GM18519 (cell line): Measurements from ENCODE around the gene ZNF682.
A peak's percentile ranks its signal among the peaks of the same experiment; 100 is the strongest.
"Not testable (repeated sequence)": the region's sequence is repeated elsewhere in the genome, so short reads cannot be mapped to it uniquely, and the experiment has no call there.

ENCODE experiments used
- ATAC-seq: cut with Tn5 transposase; IDR thresholded peaks from one replicate; pipeline ENCODE4 v1.9.1; 2021; ENCODE audit warnings: mild to moderate bottlenecking, moderate library complexity; ENCODE audit not compliant: unreplicated experiment, low FRiP score

Gene ZNF682

DNA sequence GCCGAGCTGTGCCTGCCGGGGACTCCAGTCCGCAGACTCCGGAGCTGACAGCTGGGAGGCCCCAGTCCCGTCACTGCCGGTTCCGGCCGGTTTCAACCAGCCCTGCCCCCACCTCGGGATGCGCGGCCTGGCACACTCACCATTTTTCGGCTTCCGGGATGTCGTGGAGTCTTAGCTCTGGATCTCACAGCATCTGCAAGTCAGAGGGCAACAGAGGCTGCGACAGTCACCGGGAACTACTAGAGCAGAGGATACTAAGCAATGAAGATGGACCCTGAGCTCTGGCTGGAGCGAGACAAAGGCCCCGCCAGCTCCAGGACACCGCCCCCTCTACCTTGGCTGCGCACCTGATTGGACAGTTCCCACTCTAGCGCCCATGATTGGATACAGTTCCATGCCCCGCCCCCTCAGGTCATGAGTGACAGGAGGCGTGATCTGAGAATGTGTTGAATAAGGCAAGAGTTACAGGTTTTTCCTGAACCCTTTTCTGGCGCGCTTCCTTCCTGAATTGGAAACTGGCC is at the start of gene ZNF682:
Gene ZNF682, minus strand, starts transcription at position 303 of the 521 bp plus-strand sequence. Its CDS starts 160 bp downstream, at position 143.
- ATAC-seq, result peak; percentile 84

DNA sequence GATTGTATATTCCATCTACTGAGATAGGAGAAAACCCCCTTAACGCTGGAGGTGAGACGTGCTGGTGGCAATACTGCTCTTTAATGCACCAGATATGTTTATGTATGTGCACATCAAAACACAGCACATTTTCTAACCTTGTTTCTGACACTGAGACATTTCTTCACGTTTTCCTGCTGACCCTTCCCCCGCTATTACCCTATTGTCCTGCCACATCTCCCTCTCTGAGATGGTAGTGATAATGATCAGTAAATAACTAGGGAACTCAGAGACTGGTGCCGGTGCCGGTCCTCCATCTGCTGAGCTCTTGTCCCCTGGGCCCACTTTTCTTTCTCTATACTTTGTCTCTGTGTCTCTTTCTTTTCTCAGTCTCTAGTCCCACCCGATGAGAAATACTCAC is 43.6 kb upstream of the ZNF682 start:
- not testable (repeated sequence) for ATAC-seq

DNA sequence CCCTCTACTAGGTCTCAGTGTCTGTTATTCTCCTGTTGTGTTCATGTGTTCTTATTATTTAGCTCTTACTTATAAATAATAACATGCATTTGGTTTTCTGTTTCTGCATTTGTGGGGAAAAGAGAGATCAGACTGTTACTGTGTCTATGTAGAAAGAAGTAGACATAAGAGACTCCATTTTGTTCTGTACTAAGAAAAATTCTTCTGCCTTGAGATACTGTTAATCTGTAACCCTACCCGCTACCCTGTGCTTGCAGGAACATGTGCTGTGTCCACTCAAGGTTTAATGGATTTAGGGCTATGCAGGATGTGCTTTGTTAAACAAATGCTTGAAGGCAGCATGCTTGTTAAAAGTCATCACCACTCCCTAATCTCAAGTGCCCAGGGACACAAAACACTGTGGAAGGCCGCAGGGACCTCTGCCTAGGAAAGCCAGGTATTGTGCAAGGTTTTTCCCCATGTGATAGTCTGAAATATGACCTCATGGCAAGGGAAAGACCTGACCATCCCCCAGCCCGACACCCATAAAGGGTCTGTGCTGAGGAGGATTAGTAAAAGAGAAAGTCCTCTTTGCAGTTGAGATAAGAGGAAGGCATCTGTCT is 43.0 kb upstream of the ZNF682 start:
- ATAC-seq, result not testable (repeated sequence)

DNA sequence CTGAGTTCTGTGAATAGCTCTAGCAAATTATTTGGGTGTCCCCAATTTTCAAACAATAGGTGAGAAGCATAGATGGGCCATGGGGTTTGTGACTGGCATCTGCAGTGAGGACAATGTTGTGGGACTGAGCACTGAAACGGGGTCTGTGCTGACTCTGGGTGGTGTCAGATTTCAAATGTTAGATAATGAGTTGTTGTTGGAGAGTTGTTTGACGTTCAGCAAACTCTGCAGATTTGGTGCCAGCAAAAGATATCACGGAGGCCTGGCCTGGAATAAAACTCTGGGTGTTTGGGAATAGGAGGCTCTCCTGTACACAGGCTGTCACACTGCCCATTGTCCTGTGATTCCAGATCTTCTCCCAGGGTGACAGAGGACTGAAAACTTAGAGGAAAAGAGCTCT is 41.4 kb upstream of the ZNF682 start:
- ATAC-seq, result no peak

DNA sequence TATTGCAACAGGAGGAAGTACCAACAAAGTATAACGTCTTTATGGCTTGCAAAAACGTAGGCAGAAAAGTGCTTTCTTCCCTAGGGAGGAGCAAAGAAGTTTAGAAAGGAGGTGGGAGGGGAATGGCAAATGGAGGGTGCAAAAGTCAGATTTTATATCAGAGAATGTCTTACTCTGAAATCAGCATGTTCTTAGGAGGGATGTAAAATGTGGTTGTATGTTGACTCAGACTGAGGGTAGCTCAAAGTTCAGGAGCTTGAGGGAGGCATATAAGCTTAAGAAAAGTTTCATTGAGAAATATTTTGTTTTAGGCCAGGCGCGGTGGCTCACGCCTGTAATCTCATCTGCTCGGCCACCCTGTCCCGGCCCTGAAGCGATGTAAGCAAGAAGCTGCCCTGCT is 40.2 kb upstream of the ZNF682 start:
- ATAC-seq, result no peak

DNA sequence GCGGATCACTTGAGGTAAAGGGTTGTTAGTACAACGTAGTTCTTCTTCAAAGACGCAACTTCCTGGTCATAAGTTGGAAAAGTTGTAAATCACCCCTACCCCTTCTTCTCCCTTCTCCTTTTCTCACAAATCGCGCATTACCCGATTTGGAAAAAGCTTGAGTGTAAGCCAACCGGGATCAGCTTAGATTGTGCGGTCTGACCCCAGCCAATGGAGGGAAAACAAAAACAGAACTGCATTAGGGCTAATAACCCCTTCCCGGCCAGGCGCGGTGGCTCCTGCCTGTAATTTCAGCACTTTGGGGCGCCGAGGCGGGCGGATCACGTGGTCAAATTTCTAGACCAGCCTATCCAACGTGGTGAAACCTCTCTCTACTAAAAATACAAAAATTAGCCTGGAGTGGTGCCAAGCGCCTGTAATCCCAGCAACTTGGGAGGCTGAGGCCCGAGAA is 39.3 kb upstream of the ZNF682 start:
- ATAC-seq, result no peak

DNA sequence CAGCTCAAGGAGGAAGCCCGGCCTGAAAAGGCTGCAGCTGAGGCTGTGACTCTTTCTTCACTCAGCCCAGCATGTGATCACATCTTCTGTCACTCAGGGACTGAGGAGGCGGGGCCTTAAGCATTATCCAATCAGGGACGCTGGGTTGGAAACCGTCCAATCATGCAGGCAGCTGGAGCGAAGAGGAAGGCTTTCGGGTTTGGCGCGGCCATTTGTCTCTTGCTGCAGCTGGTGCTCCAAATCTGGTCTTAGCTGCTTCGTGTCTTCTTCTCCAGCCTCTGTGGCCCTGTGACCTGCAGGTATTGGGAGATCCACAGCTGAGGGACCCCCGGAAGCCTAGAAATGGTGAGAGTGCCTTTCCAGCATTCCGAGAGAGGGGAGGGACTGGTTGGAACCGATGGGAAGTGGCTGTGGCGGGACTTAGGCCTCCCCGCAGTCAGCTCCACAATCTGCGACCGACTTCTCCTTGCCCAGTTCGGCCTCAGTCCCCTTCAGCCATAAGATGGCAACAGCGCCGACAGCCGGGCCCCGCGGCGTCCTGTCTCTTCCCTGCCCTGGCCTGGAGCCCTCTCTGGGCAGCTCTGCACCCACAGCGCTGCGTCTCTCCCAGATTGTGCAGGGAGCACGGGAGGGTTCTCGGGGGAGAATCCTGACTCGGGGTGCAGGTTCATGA is 38.6 kb upstream of the ZNF682 start, which contains the start of gene ZNF90:
Gene ZNF90, plus strand, starts transcription at position 210 of the 673 bp plus-strand sequence. Its CDS starts 133 bp downstream, at position 343.
- ATAC-seq, result peak; percentile 95

DNA sequence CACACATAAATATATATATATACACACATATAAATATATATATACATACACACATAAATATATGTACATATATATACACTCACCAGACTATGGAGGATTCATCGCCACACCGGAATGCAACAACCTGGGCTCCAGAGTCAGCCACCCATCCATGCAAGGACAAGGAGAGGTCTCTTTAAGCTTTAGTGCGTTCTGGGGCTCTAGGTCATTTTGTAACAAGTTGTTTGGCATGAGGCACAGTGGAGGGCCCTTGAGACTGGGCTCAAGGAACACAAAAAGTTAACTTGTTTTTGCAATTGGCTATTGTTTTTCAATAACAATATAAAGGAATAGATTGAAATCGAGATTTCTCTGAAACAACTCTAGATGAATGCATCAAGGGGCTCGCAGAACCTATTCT is 33.6 kb upstream of the ZNF682 start:
- ATAC-seq, result no peak

DNA sequence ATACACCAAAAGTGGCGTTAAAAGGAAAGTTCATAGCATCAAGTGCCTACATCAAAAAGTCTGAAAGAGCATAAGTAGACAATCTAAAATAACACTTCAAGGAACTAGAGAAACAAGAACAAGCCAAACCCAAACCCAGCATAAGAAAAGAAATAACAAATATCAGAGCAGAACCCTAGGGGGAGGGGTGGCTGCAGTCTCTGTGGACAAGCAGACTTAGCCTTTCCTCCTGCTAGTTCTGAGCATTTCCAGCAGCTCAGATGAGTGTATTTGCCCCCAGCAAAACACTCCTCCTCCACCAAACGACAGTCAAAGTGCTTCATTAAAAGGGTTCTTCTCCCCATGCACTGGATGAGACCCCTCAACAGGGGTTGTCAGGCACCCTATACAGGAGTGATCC is 31.4 kb upstream of the ZNF682 start:
- ATAC-seq, result no peak

DNA sequence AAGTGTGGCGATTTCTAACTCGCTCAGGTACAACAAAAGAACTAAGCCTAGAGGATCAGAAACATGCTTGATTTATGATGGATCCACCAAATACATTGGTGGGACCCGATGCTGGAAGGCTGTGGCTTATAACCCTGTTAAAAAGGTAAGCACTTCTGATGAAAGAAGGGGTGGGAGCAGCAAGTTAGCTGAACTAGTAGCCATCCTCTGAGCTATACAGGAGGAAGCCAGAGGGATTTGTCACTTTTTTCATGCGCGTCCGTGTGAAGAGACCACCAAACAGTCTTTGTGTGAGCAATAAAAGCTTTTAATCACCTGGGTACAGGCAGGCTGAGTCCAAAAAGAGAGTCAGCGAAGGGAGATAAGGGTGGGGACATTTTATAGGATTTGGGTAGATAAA is 29.3 kb upstream of the ZNF682 start:
- not testable (repeated sequence) for ATAC-seq

DNA sequence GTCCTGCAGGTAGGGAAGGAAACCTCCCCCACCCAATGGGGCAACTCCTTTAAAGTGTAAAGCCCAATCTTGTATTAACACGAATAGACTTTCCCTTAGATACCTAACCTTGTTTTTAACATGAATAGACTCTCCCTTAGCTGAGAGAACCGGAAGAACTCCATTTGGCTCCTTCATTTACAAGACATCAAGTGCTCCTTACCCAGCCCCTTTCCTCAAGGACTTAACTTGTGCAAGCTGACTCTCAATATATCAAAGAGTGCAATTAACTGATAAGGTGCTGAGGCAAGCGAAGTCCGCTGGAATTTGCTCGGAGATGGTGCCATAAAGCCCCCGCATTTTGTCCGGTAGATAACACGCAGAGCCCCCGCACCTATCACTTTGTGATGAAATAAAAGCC is 28.6 kb upstream of the ZNF682 start:
- ATAC-seq, result no peak

DNA sequence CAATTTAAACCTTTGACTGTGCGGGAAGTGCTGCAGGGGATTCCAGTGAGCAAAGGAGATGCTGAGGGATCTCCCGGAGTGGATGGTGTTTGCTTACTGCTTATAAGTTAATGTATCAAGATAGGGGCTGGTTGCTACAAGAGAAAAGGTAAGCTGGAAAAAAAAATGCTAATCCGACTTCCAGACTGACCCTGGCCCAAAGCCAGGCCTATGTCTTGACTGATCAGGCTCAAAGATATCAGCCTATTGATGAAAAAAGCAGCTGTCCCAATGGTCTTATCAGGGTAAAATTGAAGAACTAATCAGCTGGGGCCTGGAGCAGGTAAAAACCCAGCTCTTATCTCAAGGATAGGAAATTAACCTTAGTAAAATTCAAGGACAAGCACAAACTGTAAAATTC is 27.6 kb upstream of the ZNF682 start:
- no peak for ATAC-seq

DNA sequence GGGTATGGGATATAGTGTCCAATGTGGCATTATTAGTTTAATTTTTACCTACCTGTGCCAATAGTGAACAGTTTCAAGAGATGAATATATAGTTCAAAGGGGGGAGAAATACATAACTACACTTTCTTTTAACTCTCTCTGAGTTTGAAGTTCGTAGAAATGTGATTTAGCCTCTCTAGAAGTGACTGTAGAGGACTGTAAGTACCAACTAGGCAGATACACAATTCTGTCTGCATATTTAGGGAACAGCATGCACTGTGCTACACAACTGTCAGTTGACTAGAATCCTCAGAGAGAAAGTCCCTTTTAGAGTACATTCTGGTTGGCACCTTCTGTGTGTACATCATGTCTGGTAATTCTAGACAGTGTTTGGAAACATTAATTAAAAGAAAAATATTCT is 21.0 kb upstream of the ZNF682 start:
- no peak for ATAC-seq

DNA sequence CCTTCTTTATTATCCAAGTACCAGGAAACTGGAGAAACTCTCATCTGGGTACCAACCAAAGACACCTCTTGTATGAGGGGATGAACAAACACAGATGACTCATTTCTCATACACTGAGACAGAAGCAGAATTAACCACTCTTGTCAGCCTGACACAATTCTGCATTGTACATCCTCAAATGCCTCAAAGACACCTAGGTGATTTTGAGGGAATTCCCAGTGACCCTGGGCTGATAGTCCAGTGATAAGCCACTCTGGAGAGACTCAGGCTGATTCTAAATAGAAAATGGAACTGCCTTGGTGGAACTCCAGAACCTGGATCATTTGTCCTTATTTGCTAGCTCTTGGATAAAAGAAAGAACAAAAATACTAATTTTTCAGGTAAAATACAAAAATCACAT is 19.4 kb upstream of the ZNF682 start:
- not testable (repeated sequence) for ATAC-seq

DNA sequence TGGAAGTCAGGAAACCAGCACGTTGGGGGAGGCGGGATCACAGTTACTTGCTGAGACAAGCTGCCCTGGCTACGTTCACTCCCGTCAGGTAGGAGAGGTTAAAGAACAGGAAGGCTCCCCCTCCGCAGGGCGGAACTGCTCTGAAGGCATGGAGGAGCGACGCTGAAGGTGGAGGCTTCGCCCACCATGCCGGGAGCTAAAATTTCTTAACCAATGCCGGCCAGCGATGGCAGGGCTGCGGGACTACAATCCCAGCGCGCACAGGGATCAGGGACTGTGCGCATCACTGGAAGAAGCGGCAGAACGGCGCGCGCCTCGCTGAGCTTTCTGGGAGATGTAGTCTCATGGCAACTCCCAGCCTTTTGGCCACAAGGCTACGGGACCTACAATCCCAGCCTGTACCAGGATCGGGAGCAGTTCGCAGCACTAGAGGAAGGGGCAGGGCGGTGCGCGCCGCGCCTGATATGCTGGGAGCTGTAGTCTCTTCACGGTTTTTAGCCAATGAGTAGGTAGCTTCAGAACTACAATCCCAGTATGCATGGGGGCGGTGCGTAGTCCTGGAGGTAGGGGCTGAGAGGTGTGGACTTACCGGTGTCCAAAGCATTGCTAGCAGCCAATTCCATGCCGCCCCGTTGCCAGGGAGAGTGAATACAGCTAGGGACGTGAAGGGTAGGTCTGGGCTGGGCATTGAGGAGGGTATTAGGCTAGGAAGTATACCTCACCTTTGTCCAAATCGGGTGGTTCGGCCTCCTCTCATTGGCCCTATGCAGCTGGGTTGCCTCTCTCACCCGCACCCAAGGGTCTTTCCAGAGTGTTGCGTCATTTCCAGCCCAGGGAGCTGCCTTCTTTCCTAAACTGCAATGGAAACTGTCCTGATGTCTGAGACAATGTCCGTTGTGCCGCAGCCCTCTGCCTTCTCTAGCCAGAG is 12.8 kb upstream of the ZNF682 start:
- ATAC-seq, result peak; percentile 90

DNA sequence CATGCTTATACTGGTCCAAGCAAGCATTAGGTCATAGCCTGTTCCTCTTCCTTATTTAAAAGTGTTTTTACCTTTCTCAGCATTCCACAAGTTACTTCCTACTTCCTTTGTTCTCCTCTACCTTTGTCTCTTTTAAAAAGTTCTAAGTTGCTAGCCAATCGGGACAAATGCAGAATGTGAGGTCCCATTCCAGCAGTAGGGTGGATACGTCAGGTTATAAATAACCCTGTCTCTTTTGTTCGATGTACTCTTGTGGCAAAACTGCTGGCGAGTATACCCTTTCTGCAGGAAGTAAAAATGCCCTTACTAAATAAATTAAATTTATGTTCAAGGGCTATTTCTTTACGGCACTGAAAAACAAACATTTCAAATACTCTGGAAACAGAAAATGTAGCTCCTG is 6.4 kb upstream of the ZNF682 start:
- not testable (repeated sequence) for ATAC-seq

DNA sequence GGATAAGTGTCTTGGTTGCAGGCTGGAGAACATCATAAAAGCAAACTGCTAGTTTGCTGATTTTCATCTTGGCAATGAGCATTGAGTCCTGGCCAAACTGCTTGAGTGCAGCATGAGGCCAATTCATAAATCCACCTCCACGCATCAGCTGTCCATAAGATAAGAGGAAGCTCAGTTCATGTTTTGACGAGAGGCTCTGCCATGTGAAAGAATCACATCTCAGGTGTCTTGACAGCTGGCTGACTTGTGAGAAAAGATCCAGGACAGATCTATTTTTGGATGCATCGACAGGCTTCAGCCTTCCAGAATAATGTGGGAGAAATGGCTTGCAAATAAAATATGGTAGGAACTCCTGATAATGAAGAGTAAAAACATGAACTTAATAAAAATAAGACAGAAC is 5.4 kb upstream of the ZNF682 start:
- no peak for ATAC-seq

DNA sequence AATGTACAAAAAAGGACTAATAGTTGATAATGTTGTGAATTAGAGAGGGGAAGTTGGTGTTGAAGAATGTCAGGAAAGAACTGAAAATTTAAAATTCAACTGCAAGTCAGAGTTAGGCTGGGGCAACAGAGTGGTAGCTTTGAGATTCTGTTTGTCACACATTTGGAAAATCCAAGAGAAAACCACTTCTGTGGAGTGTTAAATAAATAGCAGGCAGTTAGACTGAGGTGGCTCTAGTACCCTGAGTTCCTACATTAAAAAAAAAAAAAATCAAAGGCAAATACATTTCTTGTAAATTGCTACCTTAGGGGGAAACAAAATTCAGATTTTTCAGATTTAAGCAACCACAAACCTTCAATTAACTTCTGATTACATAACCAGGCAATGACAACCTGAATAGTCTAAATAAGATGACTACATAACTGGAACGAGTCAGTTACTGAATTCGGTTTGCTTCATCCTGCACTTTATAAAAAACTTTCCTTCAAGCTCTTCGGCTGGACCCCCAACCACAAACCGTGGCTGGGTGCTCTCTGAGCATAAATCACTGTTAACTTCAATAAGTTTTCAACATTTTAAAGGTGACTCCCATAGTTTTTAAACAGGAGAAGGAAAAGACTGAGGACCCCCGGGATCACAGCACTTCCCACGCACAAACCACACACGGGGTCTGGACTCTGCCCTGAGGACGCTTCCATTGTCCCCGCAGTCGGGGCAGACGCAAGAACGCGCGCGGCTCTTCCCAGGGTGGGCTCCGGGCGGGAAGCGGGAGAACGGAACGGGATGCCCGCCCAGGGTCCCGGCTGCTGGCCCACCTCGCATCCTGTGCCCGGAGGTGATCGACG is 725 bp downstream of the ZNF682 start:
- ATAC-seq, result no peak

DNA sequence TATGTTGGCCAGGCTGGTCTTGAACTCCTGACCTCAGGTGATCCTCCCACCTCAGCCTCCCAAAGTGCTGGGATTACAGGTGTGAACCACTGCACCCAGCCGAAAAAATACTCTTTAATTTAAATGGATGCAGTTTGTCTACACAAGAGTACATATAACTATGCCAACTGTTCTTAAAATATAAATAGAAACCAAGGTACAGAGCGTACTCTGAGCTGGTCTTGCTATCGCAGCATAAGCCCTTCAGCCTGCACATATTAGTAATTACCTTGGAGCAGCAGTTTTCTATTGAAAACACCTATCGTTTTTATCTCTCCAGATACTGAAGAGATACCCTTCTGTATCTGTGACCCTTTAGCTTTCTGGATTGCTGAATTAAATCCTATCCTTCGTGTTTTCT is 3.4 kb downstream of the ZNF682 start:
- ATAC-seq, result no peak

DNA sequence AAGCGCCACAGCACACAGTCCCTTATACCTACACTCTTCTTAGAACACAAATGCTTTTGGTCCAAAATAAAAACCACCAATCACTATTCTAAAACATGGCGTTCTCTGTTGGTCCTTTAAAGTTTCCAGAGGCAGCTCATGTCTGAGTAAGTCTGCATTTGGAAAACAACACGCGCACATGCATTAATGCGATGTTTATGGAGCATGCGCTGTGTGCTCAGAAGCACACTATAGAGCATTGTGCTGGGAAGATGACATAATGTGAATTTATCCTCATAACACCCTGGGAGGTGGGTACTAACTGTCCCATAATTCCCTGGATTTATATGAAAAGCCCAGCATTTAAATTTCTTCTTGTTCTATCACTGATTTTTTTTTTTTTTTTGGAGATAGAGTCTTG is 10.7 kb downstream of the ZNF682 start:
- no peak for ATAC-seq
